Loucy (cell line): Measurements from ENCODE around the gene CSNK1G2.

Experiments used
- H2AFZ ChIP-seq: fragments of 200-600 bp; sonication (generic); 2 replicates; pipeline ENCODE4 v1.6.0; 2016; ENCODE audit warnings: antibody characterized with exemption, mild to moderate bottlenecking, low read length, moderate library complexity
- H3F3A ChIP-seq: fragments of 200-600 bp; 2 replicates; pipeline ENCODE4 v1.6.0; 2016; ENCODE audit warnings: antibody characterized with exemption, low read depth, mild to moderate bottlenecking
- H3K27me3 ChIP-seq: fragments of 200-600 bp; sonication (generic); 2 replicates; pipeline ENCODE4 v1.6.1; 2014; ENCODE audit warnings: low read length, mild to moderate bottlenecking; ENCODE audit not compliant: insufficient read depth, poor library complexity, severe bottlenecking
- H3K36me3 ChIP-seq: fragments of 200-600 bp; sonication (generic); 2 replicates; pipeline ENCODE4 v1.6.1; 2016; ENCODE audit warnings: low read length; ENCODE audit not compliant: insufficient read depth
- H3K4me1 ChIP-seq: fragments of 200-600 bp; sonication (generic); 2 replicates; pipeline ENCODE4 v1.5.1; 2014; ENCODE audit warnings: low read length, mild to moderate bottlenecking; ENCODE audit not compliant: insufficient read depth, poor library complexity, severe bottlenecking
- H3K4me2 ChIP-seq: fragments of 200-600 bp; sonication (generic); 2 replicates; pipeline ENCODE4 v1.6.0; 2014; ENCODE audit warnings: antibody characterized with exemption, low read length, low read depth, mild to moderate bottlenecking; ENCODE audit not compliant: poor library complexity, severe bottlenecking
- H3K4me3 ChIP-seq: fragments of 200-600 bp; sonication (generic); 2 replicates; pipeline ENCODE4 v1.5.1; 2014; ENCODE audit warnings: low read length, mild to moderate bottlenecking, mixed read lengths; ENCODE audit not compliant: poor library complexity, severe bottlenecking
- H3K79me2 ChIP-seq: fragments of 200-600 bp; sonication (generic); 2 replicates; pipeline ENCODE4 v1.6.1; 2014; ENCODE audit warnings: low read length; ENCODE audit not compliant: insufficient read depth
- H3K9ac ChIP-seq: fragments of 200-600 bp; sonication (generic); 2 replicates; pipeline ENCODE4 v1.6.0; 2014; ENCODE audit warnings: mild to moderate bottlenecking, low read depth, low read length, moderate library complexity; ENCODE audit not compliant: poor library complexity, severe bottlenecking
- H3K9me2 ChIP-seq: fragments of 200-600 bp; sonication (generic); replicated peaks from 2 replicates; pipeline ENCODE4 v1.6.1; 2016; ENCODE audit warnings: low read depth, low read length, mixed read lengths
- H3K9me3 ChIP-seq: fragments of 200-600 bp; sonication (generic); 2 replicates; pipeline ENCODE4 v1.6.1; 2014; ENCODE audit warnings: mild to moderate bottlenecking, antibody characterized with exemption, low read length, low read depth; ENCODE audit not compliant: insufficient read depth
- H4K20me1 ChIP-seq: fragments of 200-600 bp; sonication (generic); 2 replicates; pipeline ENCODE4 v1.6.0; 2014; ENCODE audit warnings: antibody characterized with exemption, low read length, mild to moderate bottlenecking; ENCODE audit not compliant: insufficient read depth, poor library complexity, severe bottlenecking
- EZH2phosphoT487 ChIP-seq: fragments of 200-600 bp; IDR thresholded peaks from 2 replicates; pipeline ENCODE4 v1.6.1; 2018; ENCODE audit warnings: antibody characterized with exemption, mild to moderate bottlenecking, moderate library complexity, borderline replicate concordance
- TF ChIP-seq, protein P1 (sequence below): fragments of 200-600 bp; sonication (generic); conservative IDR thresholded peaks from 2 replicates; pipeline ENCODE4 v1.5.1; 2014; ENCODE audit warnings: mild to moderate bottlenecking, antibody characterized with exemption, low read length

Gene CSNK1G2

DNA sequence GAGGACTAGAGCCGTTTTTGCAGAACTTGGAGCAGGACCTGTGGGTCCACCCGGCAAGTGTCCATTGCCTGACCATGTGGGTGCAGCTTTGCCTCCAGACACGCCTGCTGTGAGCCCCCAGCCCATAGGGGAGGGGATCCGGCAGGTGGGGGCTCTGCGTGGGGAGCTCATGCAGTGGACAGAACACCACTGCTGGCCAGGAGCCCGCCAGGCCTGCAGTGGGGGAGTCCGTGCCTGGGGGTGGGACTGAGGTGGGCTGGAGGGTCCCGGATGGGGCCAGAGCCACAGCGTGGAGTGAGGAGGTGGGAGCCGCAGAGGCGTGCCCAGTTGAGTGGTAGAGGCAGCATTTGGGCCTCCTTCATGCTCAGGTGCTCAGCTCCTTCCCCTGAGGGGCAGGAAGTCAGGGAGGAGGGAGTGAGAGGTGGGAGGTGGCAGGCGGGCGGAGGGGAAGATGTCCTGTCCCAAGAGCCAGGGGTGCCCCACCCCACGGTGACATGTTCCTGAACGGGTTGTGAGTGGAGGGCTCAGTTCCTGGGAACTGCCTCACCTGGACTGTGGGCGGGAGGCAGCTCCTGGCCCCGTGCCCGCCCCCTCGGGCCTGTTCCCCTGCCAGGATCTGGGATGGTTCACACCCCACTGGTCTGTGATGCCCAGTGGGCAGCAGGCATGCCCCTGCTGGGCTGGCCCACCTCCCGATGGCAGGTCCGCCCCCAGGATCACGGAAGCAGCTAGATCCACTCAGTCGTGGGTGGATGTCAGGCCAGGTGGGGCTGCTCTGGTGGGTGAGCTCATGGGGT lies 27.0 kb upstream of the CSNK1G2 start:
- Histone ChIP-seq H3K9me3 (no peaks in the 10 kb centered on the region), H3F3A (no peaks in the 10 kb centered on the region), H2AFZ (no peak overlapping the region), H3K4me3 (no peak overlapping the region), H3K9ac (no peak overlapping the region), H4K20me1 (peaks cover 10% of the 10 kb centered on the region), H3K27me3 (no peaks in the 10 kb centered on the region), H3K36me3 (peaks cover 10% of the 10 kb centered on the region; the same call in 1 of the 2 replicates), H3K79me2 (peaks cover 41% of the 10 kb centered on the region; the same call in 1 of the 2 replicates), H3K4me2 (no peak overlapping the region), H3K4me1 (no peaks in the 10 kb centered on the region), H3K9me2 (no peaks in the 10 kb centered on the region)
- no peak for TF ChIP-seq EZH2phosphoT487
- TF ChIP-seq, protein P1, sequence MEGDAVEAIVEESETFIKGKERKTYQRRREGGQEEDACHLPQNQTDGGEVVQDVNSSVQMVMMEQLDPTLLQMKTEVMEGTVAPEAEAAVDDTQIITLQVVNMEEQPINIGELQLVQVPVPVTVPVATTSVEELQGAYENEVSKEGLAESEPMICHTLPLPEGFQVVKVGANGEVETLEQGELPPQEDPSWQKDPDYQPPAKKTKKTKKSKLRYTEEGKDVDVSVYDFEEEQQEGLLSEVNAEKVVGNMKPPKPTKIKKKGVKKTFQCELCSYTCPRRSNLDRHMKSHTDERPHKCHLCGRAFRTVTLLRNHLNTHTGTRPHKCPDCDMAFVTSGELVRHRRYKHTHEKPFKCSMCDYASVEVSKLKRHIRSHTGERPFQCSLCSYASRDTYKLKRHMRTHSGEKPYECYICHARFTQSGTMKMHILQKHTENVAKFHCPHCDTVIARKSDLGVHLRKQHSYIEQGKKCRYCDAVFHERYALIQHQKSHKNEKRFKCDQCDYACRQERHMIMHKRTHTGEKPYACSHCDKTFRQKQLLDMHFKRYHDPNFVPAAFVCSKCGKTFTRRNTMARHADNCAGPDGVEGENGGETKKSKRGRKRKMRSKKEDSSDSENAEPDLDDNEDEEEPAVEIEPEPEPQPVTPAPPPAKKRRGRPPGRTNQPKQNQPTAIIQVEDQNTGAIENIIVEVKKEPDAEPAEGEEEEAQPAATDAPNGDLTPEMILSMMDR: no peak

DNA sequence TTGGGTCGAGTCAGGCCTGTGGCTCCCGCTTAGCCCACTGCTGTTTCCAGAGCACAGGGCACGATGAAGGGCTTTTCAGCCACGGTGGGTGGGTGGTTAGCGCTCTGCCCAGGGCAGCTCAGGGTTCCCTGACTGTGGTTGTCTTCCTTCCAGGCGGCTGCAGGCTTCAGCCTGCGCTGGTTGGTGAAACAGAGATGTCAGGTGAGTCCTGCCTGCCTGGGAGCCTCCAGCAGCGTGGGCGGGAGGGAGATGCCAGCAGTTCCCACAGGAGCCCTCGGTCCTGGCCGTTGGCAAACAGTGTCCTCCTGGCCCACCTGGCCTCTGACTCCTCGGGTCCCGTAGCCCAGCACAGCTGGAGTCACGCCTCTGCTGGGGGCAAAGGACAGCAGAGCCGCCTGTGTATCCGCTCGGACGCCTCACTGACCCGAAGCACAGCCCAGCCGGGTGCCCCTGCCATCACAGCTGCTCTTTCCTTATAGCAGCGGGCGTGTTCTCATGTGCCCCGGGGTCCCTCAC lies 26.1 kb upstream of the CSNK1G2 start:
- no peak for TF ChIP-seq EZH2phosphoT487
- TF ChIP-seq, protein P1: no peak
- Histone ChIP-seq H3K27me3 (no peaks in the 10 kb centered on the region), H2AFZ (no peak overlapping the region), H3K9me2 (no peaks in the 10 kb centered on the region), H3K4me1 (no peaks in the 10 kb centered on the region), H3K9me3 (no peaks in the 10 kb centered on the region), H3F3A (no peaks in the 10 kb centered on the region), H3K4me3 (no peak overlapping the region), H3K9ac (no peak overlapping the region), H4K20me1 (peaks cover 3% of the 10 kb centered on the region), H3K36me3 (peaks cover 13% of the 10 kb centered on the region; the same call in 1 of the 2 replicates), H3K79me2 (peaks cover 32% of the 10 kb centered on the region; the same call in 1 of the 2 replicates), H3K4me2 (no peak overlapping the region)

DNA sequence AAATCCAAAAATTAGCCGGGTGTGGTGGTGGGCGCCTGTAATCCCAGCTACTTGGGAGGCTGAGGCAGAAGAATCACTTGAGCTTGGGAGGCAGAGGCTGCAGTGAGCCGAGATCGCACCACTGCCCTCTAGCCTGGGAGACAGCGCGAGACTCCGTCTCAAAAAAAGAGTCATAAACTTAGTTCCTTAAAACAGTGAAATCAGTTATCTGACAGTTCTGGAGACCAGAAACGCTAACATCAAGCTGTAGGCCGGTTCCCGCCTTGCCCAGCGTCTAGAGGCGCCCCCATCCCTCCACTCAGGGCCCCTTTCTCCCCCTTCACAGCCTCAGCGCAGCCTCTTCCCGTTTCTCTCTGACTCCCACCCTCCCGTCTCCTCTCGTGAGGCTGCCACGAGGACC lies 23.8 kb upstream of the CSNK1G2 start:
- Histone ChIP-seq H3K4me3 (no peak overlapping the region), H3K9ac (no peak overlapping the region), H4K20me1 (no peaks in the 10 kb centered on the region), H3K9me2 (no peaks in the 10 kb centered on the region), H3K79me2 (peaks cover 18% of the 10 kb centered on the region; the same call in 1 of the 2 replicates), H3K4me1 (no peaks in the 10 kb centered on the region), H3K9me3 (no peaks in the 10 kb centered on the region), H2AFZ (no peak overlapping the region), H3F3A (no peaks in the 10 kb centered on the region), H3K36me3 (peaks cover 13% of the 10 kb centered on the region; the same call in 1 of the 2 replicates), H3K27me3 (no peaks in the 10 kb centered on the region), H3K4me2 (no peak overlapping the region)
- TF ChIP-seq EZH2phosphoT487: no peak
- TF ChIP-seq, protein P1: no peak
